GM23338 (cell line): ENCODE measurements around the gene PDIA4. TPM values are rescaled to one million over a fixed set of nuclear protein-coding genes. Genes with fewer than 3 reads are reported as not detected.

ENCODE experiments used
- ATAC-seq: fragments of 200-7000 bp; cut with Tn5 transposase; 3 replicates; pipeline ENCODE4 v1.9.1; 2020
- DNase-seq: peaks from one replicate; pipeline ENCODE4 v3.0.0-alpha.2; 2015; ENCODE audit warnings: low spot score
- H2AFZ ChIP-seq: fragments of 200-600 bp; sonication (generic); 2 replicates; pipeline ENCODE4 v1.8.0; 2016; ENCODE audit warnings: antibody characterized with exemption, mild to moderate bottlenecking, moderate library complexity
- H3F3A ChIP-seq: fragments of 200-600 bp; sonication (generic); replicated peaks from 2 replicates; pipeline ENCODE4 v1.8.0; 2017; ENCODE audit warnings: antibody characterized with exemption, mixed run types, low read depth
- H3K27ac ChIP-seq: fragments of 200-600 bp; sonication (generic); 2 replicates; pipeline ENCODE4 v1.6.1; 2016; ENCODE audit warnings: low read depth
- H3K27me3 ChIP-seq: fragments of 200-600 bp; sonication (generic); 2 replicates; pipeline ENCODE4 v1.8.0; 2016; ENCODE audit warnings: mild to moderate bottlenecking, mixed run types, moderate library complexity; ENCODE audit not compliant: insufficient read depth
- H3K36me3 ChIP-seq: fragments of 200-600 bp; sonication (generic); 2 replicates; pipeline ENCODE4 v1.8.0; 2016; ENCODE audit warnings: mild to moderate bottlenecking; ENCODE audit not compliant: insufficient read depth
- H3K4me1 ChIP-seq: fragments of 200-600 bp; sonication (generic); 2 replicates; pipeline ENCODE4 v1.8.0; 2016; ENCODE audit warnings: mild to moderate bottlenecking, moderate library complexity; ENCODE audit not compliant: insufficient read depth
- H3K4me2 ChIP-seq: fragments of 200-600 bp; sonication (generic); 2 replicates; pipeline ENCODE4 v1.7.1; 2017; ENCODE audit warnings: mixed run types
- H3K4me3 ChIP-seq: fragments of 200-600 bp; sonication (generic); 2 replicates; pipeline ENCODE4 v1.6.1; 2016; ENCODE audit warnings: mixed run types
- H3K79me2 ChIP-seq: fragments of 200-600 bp; sonication (generic); replicated peaks from 2 replicates; pipeline ENCODE4 v1.8.0; 2017; ENCODE audit warnings: mild to moderate bottlenecking; ENCODE audit not compliant: insufficient read depth
- H3K9me2 ChIP-seq: fragments of 200-600 bp; sonication (generic); 2 replicates; pipeline ENCODE4 v1.8.0; 2017; ENCODE audit not compliant: insufficient read depth
- H4K20me1 ChIP-seq: fragments of 200-600 bp; sonication (generic); replicated peaks from 2 replicates; pipeline ENCODE4 v1.8.0; 2017; ENCODE audit warnings: mild to moderate bottlenecking; ENCODE audit not compliant: insufficient read depth
- H3K27ac Mint-ChIP-seq: 2 replicates; pipeline ENCODE4 v1.8.0; 2020; ENCODE audit warnings: inconsistent platforms, mild to moderate bottlenecking, moderate library complexity, mixed read lengths
- H3K27me3 Mint-ChIP-seq: 3 replicates; pipeline ENCODE4 v1.8.0; 2022; ENCODE audit warnings: low read depth, mild to moderate bottlenecking, moderate library complexity, mixed read lengths, inconsistent platforms; ENCODE audit not compliant: insufficient read depth, poor library complexity
- H3K36me3 Mint-ChIP-seq: 3 replicates; pipeline ENCODE4 v1.8.0; 2021; ENCODE audit warnings: low read depth, mild to moderate bottlenecking, inconsistent platforms, moderate library complexity, mixed read lengths
- H3K4me1 Mint-ChIP-seq: 3 replicates; pipeline ENCODE4 v1.8.0; 2020; ENCODE audit warnings: mild to moderate bottlenecking, inconsistent platforms, mixed read lengths
- H3K4me3 Mint-ChIP-seq: 3 replicates; pipeline ENCODE4 v1.8.0; 2021; ENCODE audit warnings: moderate library complexity, mild to moderate bottlenecking, inconsistent platforms, mixed read lengths
- H3K9me3 Mint-ChIP-seq: 3 replicates; pipeline ENCODE4 v1.8.0; 2020; ENCODE audit warnings: moderate library complexity, mild to moderate bottlenecking, inconsistent platforms, mixed read lengths
- CREB1 ChIP-seq: fragments of 250-450 bp; sonication (Bioruptor Pico); IDR thresholded peaks from 2 replicates; pipeline ENCODE4 v1.5.0; 2020; ENCODE audit warnings: low read depth, mild to moderate bottlenecking, moderate library complexity
- EZH2 ChIP-seq: fragments of 200-600 bp; sonication (generic); IDR thresholded peaks from one replicate; pipeline ENCODE4 v1.8.0; 2017; ENCODE audit warnings: antibody characterized with exemption, mild to moderate bottlenecking, low read depth; ENCODE audit not compliant: unreplicated experiment
- EZH2phosphoT487 ChIP-seq: fragments of 200-600 bp; sonication (generic); IDR thresholded peaks from one replicate; pipeline ENCODE4 v1.8.1; 2018; ENCODE audit warnings: antibody characterized with exemption; ENCODE audit not compliant: unreplicated experiment
- JUNB ChIP-seq: IDR thresholded peaks from one replicate; pipeline ENCODE4 v1.6.1; 2016; ENCODE audit warnings: antibody characterized with exemption; ENCODE audit not compliant: unreplicated experiment
- NANOG ChIP-seq: IDR thresholded peaks from 2 replicates; pipeline ENCODE4 v1.6.1; 2016; ENCODE audit warnings: antibody characterized with exemption, borderline replicate concordance
- POLR2AphosphoS5 ChIP-seq: IDR thresholded peaks from 2 replicates; pipeline ENCODE4 v1.6.1; 2016; ENCODE audit warnings: antibody characterized with exemption, low read depth
- ZNF114 ChIP-seq: fragments of 250-450 bp; sonication (Bioruptor Pico); IDR thresholded peaks from 2 replicates; pipeline ENCODE4 v1.5.0; 2020; ENCODE audit warnings: mild to moderate bottlenecking, moderate library complexity
- ZNF331 ChIP-seq: fragments of 250-450 bp; sonication (Bioruptor Pico); IDR thresholded peaks from 2 replicates; pipeline ENCODE4 v1.5.0; 2020; ENCODE audit warnings: low read depth, mild to moderate bottlenecking, moderate library complexity
- polyA plus RNA-seq: library from polyadenylated mRNA; unstranded; fragments of >200 nt; fragmentation: Nextera tagmentation; extraction: Ambion mirVana; gene quantifications from 2 replicates; pipeline ENCODE4 v1.2.1, GENCODE V29; 2016
- total RNA-seq: library from RNA; depleted of rRNA; stranded (reverse); fragments of >200 nt; shearing (Covaris generic); gene quantifications from 2 replicates; pipeline ENCODE4 v1.2.3, GENCODE V29; 2014
- TF ChIP-seq, protein P1 (sequence below): IDR thresholded peaks from 2 replicates; pipeline ENCODE4 v1.6.1; 2016; ENCODE audit warnings: antibody characterized with exemption
- TF ChIP-seq, protein P2 (sequence below): fragments of 250-450 bp; sonication (Bioruptor Pico); IDR thresholded peaks from 2 replicates; pipeline ENCODE4 v1.5.0; 2020; ENCODE audit warnings: mild to moderate bottlenecking, moderate library complexity
- TF ChIP-seq, protein P3 (sequence below): IDR thresholded peaks from one replicate; pipeline ENCODE4 v1.6.1; 2018; ENCODE audit warnings: antibody characterized with exemption; ENCODE audit not compliant: unreplicated experiment
- TF ChIP-seq, protein P4 (sequence below), 2 experiments: fragments of 200-600 bp in 1 of 2; sonication (generic) in 1 of 2; conservative IDR thresholded peaks; 2 replicates each; pipeline versions ENCODE4 v1.5.1 to v1.6.1; 2016 to 2017; ENCODE audit warnings: antibody characterized with exemption in 2 of 2, low read depth in 2 of 2, mild to moderate bottlenecking in 2 of 2, moderate library complexity in 1 of 2

The PDIA4 gene
- total and polyA plus RNA-seq, 2 experiments from 2014 or later = 196 to 332 TPM

DNA sequence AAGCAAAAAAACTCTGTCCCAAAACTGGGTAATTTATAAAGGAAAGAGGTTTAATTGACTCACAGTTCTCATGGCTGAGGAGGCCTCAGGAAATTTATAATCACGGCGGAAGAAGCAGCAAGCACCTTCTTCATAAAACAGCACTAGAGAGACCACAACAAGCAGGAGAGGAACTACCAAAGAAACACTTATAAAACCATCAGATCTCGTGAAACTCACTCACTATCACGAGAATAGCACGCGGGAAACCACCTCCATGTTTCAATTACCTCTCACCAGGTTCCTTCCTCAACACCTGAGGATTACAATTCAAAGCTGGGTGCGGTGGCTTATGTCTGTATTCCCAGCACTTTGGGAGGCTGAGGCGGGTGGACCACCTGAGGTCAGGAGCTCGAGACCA, 48.5 kb downstream of the PDIA4 start:
- TF ChIP-seq, protein P1, sequence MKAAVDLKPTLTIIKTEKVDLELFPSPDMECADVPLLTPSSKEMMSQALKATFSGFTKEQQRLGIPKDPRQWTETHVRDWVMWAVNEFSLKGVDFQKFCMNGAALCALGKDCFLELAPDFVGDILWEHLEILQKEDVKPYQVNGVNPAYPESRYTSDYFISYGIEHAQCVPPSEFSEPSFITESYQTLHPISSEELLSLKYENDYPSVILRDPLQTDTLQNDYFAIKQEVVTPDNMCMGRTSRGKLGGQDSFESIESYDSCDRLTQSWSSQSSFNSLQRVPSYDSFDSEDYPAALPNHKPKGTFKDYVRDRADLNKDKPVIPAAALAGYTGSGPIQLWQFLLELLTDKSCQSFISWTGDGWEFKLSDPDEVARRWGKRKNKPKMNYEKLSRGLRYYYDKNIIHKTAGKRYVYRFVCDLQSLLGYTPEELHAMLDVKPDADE = no peak
- TF ChIP-seq JUNB = no peak
- no peak for TF ChIP-seq NANOG
- TF ChIP-seq CREB1 (CRISPR knock-in tag) = no peak
- no peak for TF ChIP-seq EZH2phosphoT487
- TF ChIP-seq, protein P2, sequence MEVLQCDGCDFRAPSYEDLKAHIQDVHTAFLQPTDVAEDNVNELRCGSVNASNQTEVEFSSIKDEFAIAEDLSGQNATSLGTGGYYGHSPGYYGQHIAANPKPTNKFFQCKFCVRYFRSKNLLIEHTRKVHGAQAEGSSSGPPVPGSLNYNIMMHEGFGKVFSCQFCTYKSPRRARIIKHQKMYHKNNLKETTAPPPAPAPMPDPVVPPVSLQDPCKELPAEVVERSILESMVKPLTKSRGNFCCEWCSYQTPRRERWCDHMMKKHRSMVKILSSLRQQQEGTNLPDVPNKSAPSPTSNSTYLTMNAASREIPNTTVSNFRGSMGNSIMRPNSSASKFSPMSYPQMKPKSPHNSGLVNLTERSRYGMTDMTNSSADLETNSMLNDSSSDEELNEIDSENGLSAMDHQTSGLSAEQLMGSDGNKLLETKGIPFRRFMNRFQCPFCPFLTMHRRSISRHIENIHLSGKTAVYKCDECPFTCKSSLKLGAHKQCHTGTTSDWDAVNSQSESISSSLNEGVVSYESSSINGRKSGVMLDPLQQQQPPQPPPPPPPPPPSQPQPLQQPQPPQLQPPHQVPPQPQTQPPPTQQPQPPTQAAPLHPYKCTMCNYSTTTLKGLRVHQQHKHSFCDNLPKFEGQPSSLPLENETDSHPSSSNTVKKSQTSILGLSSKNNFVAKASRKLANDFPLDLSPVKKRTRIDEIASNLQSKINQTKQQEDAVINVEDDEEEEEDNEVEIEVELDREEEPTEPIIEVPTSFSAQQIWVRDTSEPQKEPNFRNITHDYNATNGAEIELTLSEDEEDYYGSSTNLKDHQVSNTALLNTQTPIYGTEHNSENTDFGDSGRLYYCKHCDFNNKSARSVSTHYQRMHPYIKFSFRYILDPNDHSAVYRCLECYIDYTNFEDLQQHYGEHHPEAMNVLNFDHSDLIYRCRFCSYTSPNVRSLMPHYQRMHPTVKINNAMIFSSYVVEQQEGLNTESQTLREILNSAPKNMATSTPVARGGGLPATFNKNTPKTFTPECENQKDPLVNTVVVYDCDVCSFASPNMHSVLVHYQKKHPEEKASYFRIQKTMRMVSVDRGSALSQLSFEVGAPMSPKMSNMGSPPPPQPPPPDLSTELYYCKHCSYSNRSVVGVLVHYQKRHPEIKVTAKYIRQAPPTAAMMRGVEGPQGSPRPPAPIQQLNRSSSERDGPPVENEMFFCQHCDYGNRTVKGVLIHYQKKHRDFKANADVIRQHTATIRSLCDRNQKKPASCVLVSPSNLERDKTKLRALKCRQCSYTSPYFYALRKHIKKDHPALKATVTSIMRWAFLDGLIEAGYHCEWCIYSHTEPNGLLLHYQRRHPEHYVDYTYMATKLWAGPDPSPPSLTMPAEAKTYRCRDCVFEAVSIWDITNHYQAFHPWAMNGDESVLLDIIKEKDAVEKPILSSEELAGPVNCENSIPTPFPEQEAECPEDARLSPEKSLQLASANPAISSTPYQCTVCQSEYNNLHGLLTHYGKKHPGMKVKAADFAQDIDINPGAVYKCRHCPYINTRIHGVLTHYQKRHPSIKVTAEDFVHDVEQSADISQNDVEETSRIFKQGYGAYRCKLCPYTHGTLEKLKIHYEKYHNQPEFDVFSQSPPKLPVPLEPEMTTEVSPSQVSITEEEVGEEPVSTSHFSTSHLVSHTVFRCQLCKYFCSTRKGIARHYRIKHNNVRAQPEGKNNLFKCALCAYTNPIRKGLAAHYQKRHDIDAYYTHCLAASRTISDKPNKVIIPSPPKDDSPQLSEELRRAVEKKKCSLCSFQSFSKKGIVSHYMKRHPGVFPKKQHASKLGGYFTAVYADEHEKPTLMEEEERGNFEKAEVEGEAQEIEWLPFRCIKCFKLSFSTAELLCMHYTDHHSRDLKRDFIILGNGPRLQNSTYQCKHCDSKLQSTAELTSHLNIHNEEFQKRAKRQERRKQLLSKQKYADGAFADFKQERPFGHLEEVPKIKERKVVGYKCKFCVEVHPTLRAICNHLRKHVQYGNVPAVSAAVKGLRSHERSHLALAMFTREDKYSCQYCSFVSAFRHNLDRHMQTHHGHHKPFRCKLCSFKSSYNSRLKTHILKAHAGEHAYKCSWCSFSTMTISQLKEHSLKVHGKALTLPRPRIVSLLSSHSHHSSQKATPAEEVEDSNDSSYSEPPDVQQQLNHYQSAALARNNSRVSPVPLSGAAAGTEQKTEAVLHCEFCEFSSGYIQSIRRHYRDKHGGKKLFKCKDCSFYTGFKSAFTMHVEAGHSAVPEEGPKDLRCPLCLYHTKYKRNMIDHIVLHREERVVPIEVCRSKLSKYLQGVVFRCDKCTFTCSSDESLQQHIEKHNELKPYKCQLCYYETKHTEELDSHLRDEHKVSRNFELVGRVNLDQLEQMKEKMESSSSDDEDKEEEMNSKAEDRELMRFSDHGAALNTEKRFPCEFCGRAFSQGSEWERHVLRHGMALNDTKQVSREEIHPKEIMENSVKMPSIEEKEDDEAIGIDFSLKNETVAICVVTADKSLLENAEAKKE (CRISPR knock-in tag) = no peak
- no peak for TF ChIP-seq ZNF331
- TF ChIP-seq, protein P3, sequence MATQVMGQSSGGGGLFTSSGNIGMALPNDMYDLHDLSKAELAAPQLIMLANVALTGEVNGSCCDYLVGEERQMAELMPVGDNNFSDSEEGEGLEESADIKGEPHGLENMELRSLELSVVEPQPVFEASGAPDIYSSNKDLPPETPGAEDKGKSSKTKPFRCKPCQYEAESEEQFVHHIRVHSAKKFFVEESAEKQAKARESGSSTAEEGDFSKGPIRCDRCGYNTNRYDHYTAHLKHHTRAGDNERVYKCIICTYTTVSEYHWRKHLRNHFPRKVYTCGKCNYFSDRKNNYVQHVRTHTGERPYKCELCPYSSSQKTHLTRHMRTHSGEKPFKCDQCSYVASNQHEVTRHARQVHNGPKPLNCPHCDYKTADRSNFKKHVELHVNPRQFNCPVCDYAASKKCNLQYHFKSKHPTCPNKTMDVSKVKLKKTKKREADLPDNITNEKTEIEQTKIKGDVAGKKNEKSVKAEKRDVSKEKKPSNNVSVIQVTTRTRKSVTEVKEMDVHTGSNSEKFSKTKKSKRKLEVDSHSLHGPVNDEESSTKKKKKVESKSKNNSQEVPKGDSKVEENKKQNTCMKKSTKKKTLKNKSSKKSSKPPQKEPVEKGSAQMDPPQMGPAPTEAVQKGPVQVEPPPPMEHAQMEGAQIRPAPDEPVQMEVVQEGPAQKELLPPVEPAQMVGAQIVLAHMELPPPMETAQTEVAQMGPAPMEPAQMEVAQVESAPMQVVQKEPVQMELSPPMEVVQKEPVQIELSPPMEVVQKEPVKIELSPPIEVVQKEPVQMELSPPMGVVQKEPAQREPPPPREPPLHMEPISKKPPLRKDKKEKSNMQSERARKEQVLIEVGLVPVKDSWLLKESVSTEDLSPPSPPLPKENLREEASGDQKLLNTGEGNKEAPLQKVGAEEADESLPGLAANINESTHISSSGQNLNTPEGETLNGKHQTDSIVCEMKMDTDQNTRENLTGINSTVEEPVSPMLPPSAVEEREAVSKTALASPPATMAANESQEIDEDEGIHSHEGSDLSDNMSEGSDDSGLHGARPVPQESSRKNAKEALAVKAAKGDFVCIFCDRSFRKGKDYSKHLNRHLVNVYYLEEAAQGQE = no peak
- TF ChIP-seq, protein P4, sequence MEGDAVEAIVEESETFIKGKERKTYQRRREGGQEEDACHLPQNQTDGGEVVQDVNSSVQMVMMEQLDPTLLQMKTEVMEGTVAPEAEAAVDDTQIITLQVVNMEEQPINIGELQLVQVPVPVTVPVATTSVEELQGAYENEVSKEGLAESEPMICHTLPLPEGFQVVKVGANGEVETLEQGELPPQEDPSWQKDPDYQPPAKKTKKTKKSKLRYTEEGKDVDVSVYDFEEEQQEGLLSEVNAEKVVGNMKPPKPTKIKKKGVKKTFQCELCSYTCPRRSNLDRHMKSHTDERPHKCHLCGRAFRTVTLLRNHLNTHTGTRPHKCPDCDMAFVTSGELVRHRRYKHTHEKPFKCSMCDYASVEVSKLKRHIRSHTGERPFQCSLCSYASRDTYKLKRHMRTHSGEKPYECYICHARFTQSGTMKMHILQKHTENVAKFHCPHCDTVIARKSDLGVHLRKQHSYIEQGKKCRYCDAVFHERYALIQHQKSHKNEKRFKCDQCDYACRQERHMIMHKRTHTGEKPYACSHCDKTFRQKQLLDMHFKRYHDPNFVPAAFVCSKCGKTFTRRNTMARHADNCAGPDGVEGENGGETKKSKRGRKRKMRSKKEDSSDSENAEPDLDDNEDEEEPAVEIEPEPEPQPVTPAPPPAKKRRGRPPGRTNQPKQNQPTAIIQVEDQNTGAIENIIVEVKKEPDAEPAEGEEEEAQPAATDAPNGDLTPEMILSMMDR (conservative IDR thresholded peaks at IDR 0.05; ENCODE audit: low read depth in 2 of 2) = no peak
- no peak for TF ChIP-seq EZH2
- no peak for TF ChIP-seq POLR2AphosphoS5
- no peak for TF ChIP-seq ZNF114 (CRISPR knock-in tag)
- Histone ChIP-seq H3K4me2 (no peak overlapping the region), H3K9me2 (no peaks in the 10 kb centered on the region), H3K27me3 (peaks cover 6% of the 10 kb centered on the region; the same call in 1 of the 2 replicates), H2AFZ (0 out of 2 replicates have a peak overlapping the region, but pooled peaks have one; percentile 24), H3K4me3 (no peak overlapping the region), H3K4me1 (peaks cover 15% of the 10 kb centered on the region; the same call in 1 of the 2 replicates), H3K79me2 (no peaks in the 10 kb centered on the region), H3K36me3 (no peaks in the 10 kb centered on the region), H3F3A (0 out of 2 replicates have a peak, but pooled peaks cover 9% of the 10 kb centered on the region), H4K20me1 (no peaks in the 10 kb centered on the region), H3K27ac (no peak overlapping the region)
- ATAC-seq = no peak
- DNase-seq = no peak
- H3K27me3 Mint-ChIP-seq = peaks cover 24% of the 10 kb centered on the region
- H3K36me3 Mint-ChIP-seq = peaks cover 2% of the 10 kb centered on the region; the same call in 1 of the 3 replicates
- no peak overlapping the region for H3K4me3 Mint-ChIP-seq
- peaks cover 3% of the 10 kb centered on the region; the same call in 2 of the 3 replicates for H3K9me3 Mint-ChIP-seq
- peaks cover 28% of the 10 kb centered on the region for H3K4me1 Mint-ChIP-seq
- no peak overlapping the region for H3K27ac Mint-ChIP-seq
